A549 (cell line): ENCODE results near the gene DOK1. TPM values are rescaled to one million over a fixed set of nuclear protein-coding genes. Genes with fewer than 3 reads are reported as not detected.
A peak's percentile ranks its signal among the peaks of the same experiment; 100 is the strongest.

Experiments used
- ATAC-seq, 2 experiments: fragments of 200-7000 bp in 1 of 2; fragments of >200 bp in 1 of 2; cut with Nextera tagmentation in 1 of 2; cut with Tn5 transposase in 1 of 2; 3 replicates each; pipeline versions ENCODE4 v1.8.0 to v1.9.1; 2018 to 2020; ENCODE audit warnings: mild to moderate bottlenecking in 1 of 2, moderate library complexity in 1 of 2
- CTCF ChIA-PET: fragments of 300-600 bp; sonication (Branson Sonifier 250); formaldehyde crosslinking; extraction: SDS; loops from one replicate; lab custom pipeline; 2021; ENCODE audit warnings: antibody characterized with exemption, inconsistent platforms; lab: Yijun Ruan, JAX
- POLR2A ChIA-PET: fragments of 350-600 bp; formaldehyde crosslinking; extraction: SDS; loops from one replicate; lab custom pipeline; 2021; ENCODE audit warnings: antibody characterized with exemption, inconsistent platforms; lab: Yijun Ruan, JAX
- DNase-seq, 2 experiments: peaks; one replicate each; pipeline versions ENCODE4 v3.0.0 to v3.0.0-alpha.2; 2011 to 2016; ENCODE audit warnings: low read depth in 1 of 2, low spot score in 1 of 2
- FAIRE-seq: peaks from 2 replicates; lab custom pipeline; 2011; peaks lifted over from hg19 to GRCh38; lab: Jason Lieb, UNC
- H3K27ac ChIP-seq, 2 experiments: fragments of >200 bp; sonication (Bioruptor Twin); formaldehyde crosslinking; 3 replicates each; pipeline ENCODE4 v1.5.1; 2016 to 2017
- H3K4me1 ChIP-seq: fragments of >200 bp; sonication (Bioruptor Twin); formaldehyde crosslinking; 3 replicates; pipeline ENCODE4 v1.6.1; 2016
- H3K4me2 ChIP-seq: fragments of >200 bp; sonication (Bioruptor Twin); formaldehyde crosslinking; 3 replicates; pipeline ENCODE4 v1.6.1; 2016
- H3K4me3 ChIP-seq: fragments of >200 bp; sonication (Bioruptor Twin); formaldehyde crosslinking; 3 replicates; pipeline ENCODE4 v1.5.1; 2016
- H3K9me3 ChIP-seq: fragments of >200 bp; sonication (Bioruptor Twin); formaldehyde crosslinking; 3 replicates; pipeline ENCODE4 v1.6.1; 2016
- BHLHE40 ChIP-seq: IDR thresholded peaks from 2 replicates; pipeline ENCODE4 v1.6.1; 2012; ENCODE audit warnings: low read depth, low read length, inconsistent platforms
- CBX2 ChIP-seq: fragments of 200-600 bp; sonication (generic); IDR thresholded peaks from 2 replicates; pipeline ENCODE4 v1.6.1; 2016; ENCODE audit warnings: low read depth, mild to moderate bottlenecking, borderline replicate concordance
- CTCF ChIP-seq: fragments of >200 bp; sonication (Bioruptor Twin); formaldehyde crosslinking; IDR thresholded peaks from 3 replicates; pipeline ENCODE4 v1.5.1; 2016
- FOSL2 ChIP-seq, 2 experiments: fragments of 450-650 bp in 1 of 2; fragments of >200 bp in 1 of 2; sonication (Bioruptor Twin) in 1 of 2; formaldehyde crosslinking; IDR thresholded peaks; 2 replicates each; pipeline versions ENCODE4 v1.5.0 to v1.6.1; 2016 to 2020; ENCODE audit warnings: mild to moderate bottlenecking in 1 of 2, moderate library complexity in 1 of 2
- FOXS1 ChIP-seq: fragments of 250-450 bp; sonication (Bioruptor Pico); IDR thresholded peaks from 2 replicates; pipeline ENCODE4 v1.5.0; 2020; ENCODE audit warnings: mild to moderate bottlenecking, moderate library complexity
- HES2 ChIP-seq: fragments of >200 bp; sonication (Bioruptor Twin); formaldehyde crosslinking; IDR thresholded peaks from 2 replicates; pipeline ENCODE4 v1.6.1; 2016
- HOXA7 ChIP-seq: fragments of 250-450 bp; sonication (Bioruptor Pico); IDR thresholded peaks from 2 replicates; pipeline ENCODE4 v1.5.0; 2020; ENCODE audit warnings: mild to moderate bottlenecking, moderate library complexity
- JUNB ChIP-seq: fragments of >200 bp; sonication (Bioruptor Twin); formaldehyde crosslinking; IDR thresholded peaks from 2 replicates; pipeline ENCODE4 v1.6.1; 2016
- KDM5A ChIP-seq: fragments of 200-600 bp; sonication (generic); IDR thresholded peaks from 2 replicates; pipeline ENCODE4 v1.6.1; 2016; ENCODE audit warnings: antibody characterized with exemption, mild to moderate bottlenecking
- MAFK ChIP-seq: fragments of 450-650 bp; IDR thresholded peaks from 2 replicates; pipeline ENCODE4 v1.6.1; 2014; ENCODE audit not compliant: partially characterized antibody
- MAZ ChIP-seq: fragments of 150-350 bp; IDR thresholded peaks from 2 replicates; pipeline ENCODE4 v1.6.1; 2014; ENCODE audit warnings: antibody characterized with exemption, low read depth, low read length, borderline replicate concordance
- PBX3 ChIP-seq: IDR thresholded peaks from 2 replicates; pipeline ENCODE4 v1.6.1; 2012
- REST ChIP-seq: fragments of 200-600 bp; sonication (generic); IDR thresholded peaks from 2 replicates; pipeline ENCODE4 v1.6.1; 2016; ENCODE audit warnings: antibody characterized with exemption, mild to moderate bottlenecking, moderate library complexity
- RFX5 ChIP-seq: fragments of 450-650 bp; IDR thresholded peaks from 2 replicates; pipeline ENCODE4 v1.7.1; 2014; ENCODE audit warnings: antibody characterized with exemption, mild to moderate bottlenecking, moderate library complexity
- ZFP36 ChIP-seq: fragments of 450-650 bp; IDR thresholded peaks from 2 replicates; pipeline ENCODE4 v1.6.1; 2014; ENCODE audit warnings: borderline replicate concordance; ENCODE audit not compliant: partially characterized antibody
- ZSCAN20 ChIP-seq: fragments of 250-450 bp; sonication (Bioruptor Pico); IDR thresholded peaks from 2 replicates; pipeline ENCODE4 v1.8.0; 2022; ENCODE audit warnings: mild to moderate bottlenecking, moderate library complexity
- WGBS: methylation state at CpG from one replicate; pipeline ENCODE4 v1.1.6; 2017; ENCODE audit errors: missing lambda C conversion rate; 5-methylcytosine and 5-hydroxymethylcytosine counted together
- polyA plus RNA-seq, 4 experiments: library from polyadenylated mRNA; depleted of rRNA in 3 of 4; stranded (reverse); fragments of >200 nt; fragmentation: RNase III in 1 of 4; extraction: RNeasy Plus Mini Kit Qiagen cat#74134 plus additional on column Dnase treatment in 1 of 4; gene quantifications; 2 replicates in 3 of 4; 3 replicates in 1 of 4; pipeline ENCODE4 v1.2.3, GENCODE V29; 2011 to 2017
- TF ChIP-seq, protein P1 (sequence below): fragments of >200 bp; sonication (Bioruptor Twin); formaldehyde crosslinking; IDR thresholded peaks from 3 replicates; pipeline ENCODE4 v1.6.1; 2016

DOK1 gene
- polyA plus RNA-seq, 2 of the 4 experiments (the other 2 are of a cell fraction): 4.0 to 5.0 TPM

GRCh38 chr2:74507926-74508520 lies 46.5 kb upstream of the DOK1 start:
- H3K9me3 ChIP-seq: no peaks in the 10 kb centered on the region
- ATAC-seq: peak; percentile 1 to 11; a peak in 4 of 6 replicates
- no peak for FAIRE-seq
- H3K4me1 ChIP-seq: peaks cover 28% of the 10 kb centered on the region
- DNase-seq: no peak
- WGBS: 52% methylated on average over 26 of the region's 38 CpGs
- no peak for TF ChIP-seq FOXS1 (CRISPR knock-in tag)
- TF ChIP-seq MAFK: no peak
- TF ChIP-seq FOSL2 (IDR thresholded peaks at IDR 0.05): no peak
- TF ChIP-seq FOSL2 (CRISPR knock-in tag; IDR thresholded peaks at IDR 0.05): no peak
- TF ChIP-seq CBX2: no peak
- TF ChIP-seq HOXA7 (CRISPR knock-in tag): no peak
- no peak for TF ChIP-seq PBX3
- no peak for TF ChIP-seq KDM5A
- no peak for TF ChIP-seq JUNB
- no peak for TF ChIP-seq ZSCAN20 (CRISPR knock-in tag)
- TF ChIP-seq RFX5: no peak
- no peak for TF ChIP-seq MAZ
- TF ChIP-seq, protein P1, sequence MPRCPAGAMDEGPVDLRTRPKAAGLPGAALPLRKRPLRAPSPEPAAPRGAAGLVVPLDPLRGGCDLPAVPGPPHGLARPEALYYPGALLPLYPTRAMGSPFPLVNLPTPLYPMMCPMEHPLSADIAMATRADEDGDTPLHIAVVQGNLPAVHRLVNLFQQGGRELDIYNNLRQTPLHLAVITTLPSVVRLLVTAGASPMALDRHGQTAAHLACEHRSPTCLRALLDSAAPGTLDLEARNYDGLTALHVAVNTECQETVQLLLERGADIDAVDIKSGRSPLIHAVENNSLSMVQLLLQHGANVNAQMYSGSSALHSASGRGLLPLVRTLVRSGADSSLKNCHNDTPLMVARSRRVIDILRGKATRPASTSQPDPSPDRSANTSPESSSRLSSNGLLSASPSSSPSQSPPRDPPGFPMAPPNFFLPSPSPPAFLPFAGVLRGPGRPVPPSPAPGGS: no peak
- TF ChIP-seq ZFP36: no peak
- TF ChIP-seq CTCF: no peak
- peak overlapping the region; percentile 78 for H3K4me3 ChIP-seq
- CTCF ChIA-PET: interaction anchor here (0.5 to 5.0 kb wide), 7 partner anchors 10 to 85 kb away, joined by 3 to 39 read pairs (median 5); partner anchors contain the start of genes AUP1 and HTRA2
- POLR2A ChIA-PET: interaction anchor here (0.9 to 1.2 kb wide), 2 partner anchors 22 to 25 kb away, joined by 4 to 5 read pairs; partner anchors contain the start of genes AUP1 and HTRA2
- peak overlapping the region; percentile 95 to 99 for H3K27ac ChIP-seq
- peak overlapping the region; percentile 93 for H3K4me2 ChIP-seq

DNA sequence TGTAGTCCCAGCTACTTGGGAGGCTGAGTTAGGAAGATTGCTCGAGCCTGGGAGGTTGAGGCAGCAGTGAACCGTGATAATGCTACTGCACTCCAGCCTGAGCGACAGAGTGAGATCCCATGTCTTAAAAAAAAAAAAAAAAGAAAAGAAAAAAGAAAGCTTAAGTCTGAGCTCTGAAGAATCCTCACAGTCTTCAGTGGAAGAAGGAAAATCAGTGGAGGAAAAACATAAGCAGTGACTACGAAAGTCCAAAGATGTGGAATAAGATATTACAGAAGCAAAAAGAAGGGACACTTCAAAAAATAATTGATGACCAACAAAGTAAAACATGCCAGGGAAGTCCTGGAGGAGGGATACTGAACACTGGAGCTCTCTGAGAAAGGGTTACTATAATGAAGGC lies 44.2 kb upstream of the DOK1 start:
- CTCF ChIA-PET: interaction anchor here (2.4 to 5.0 kb wide), 3 partner anchors 21 to 77 kb away, joined by 12 to 39 read pairs (median 38); partner anchors contain the start of genes AUP1, CCDC142, HTRA2 and TTC31

More for the DNA sequence above, 44.2 kb upstream of the DOK1 start:
- POLR2A ChIA-PET: interaction anchor here (1.0 kb wide), 1 partner anchor 16 kb away, joined by 4 read pairs; the partner anchor contains the start of gene DQX1
- ATAC-seq (no peak), FAIRE-seq (no peak), DNase-seq (no peak)
- no peaks in the 10 kb centered on the region for H3K9me3 ChIP-seq
- no peak overlapping the region for H3K4me3 ChIP-seq
- no peak for TF ChIP-seq BHLHE40
- no peak for TF ChIP-seq RFX5
- TF ChIP-seq REST: no peak
- TF ChIP-seq MAFK: no peak
- no peak for TF ChIP-seq HES2
- H3K4me1 ChIP-seq: peaks cover 25% of the 10 kb centered on the region
- WGBS: 80% methylated on average over 4 of the region's 4 CpGs
- H3K27ac ChIP-seq: no peak overlapping the region
- H3K4me2 ChIP-seq: no peak overlapping the region
